ENCODE measurements around the gene FBXO22.
"Not testable (repeated sequence)": the region's sequence is repeated elsewhere in the genome, so short reads cannot be mapped to it uniquely, and the experiment has no call there.

The FBXO22 gene

DNA sequence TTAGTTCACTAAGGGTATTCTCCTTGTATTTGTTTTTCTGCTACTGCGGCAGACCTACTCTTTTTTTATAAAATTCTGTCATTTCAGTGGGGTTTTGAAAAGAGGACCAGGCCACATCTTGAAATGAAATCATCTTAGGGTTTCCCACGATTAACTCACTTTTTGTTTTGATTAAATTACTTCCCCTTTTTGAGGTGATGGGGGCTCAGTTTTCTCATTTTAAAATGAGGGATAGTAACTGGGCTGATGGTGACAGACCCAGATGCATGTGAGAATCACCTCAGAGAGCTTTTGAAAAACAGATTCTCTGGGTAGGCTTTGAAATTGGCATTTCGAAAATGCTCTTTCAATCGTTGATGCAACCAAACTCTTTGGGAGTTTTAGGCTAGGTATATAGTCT is 36.2 kb upstream of the FBXO22 start:
- Histone ChIP-seq H3K27me3 (ENCODE audit: control insufficient read depth, low read length) (no peaks in the 10 kb centered on the region), H3K27ac (ENCODE audit: low read depth, low read length) (0 out of 2 replicates have a peak overlapping the region, but pooled peaks have one; percentile 0), H3K9me3 (ENCODE audit: control insufficient read depth, insufficient read depth, low read length) (no peaks in the 10 kb centered on the region), H3K36me3 (ENCODE audit: control insufficient read depth, low read length) (peaks cover 13% of the 10 kb centered on the region), H4K20me1 (ENCODE audit: control insufficient read depth, insufficient read depth, low read depth, low read length) (no peaks in the 10 kb centered on the region), H3K4me3 (ENCODE audit: low read length) (no peak overlapping the region), H3K9me2 (replicated peaks; ENCODE audit: control insufficient read depth, low read length) (no peaks in the 10 kb centered on the region), H3K79me2 (ENCODE audit: control insufficient read depth, low read length) (peaks cover 6% of the 10 kb centered on the region; the same call in 1 of the 2 replicates), H3F3A (ENCODE audit: control insufficient read depth, insufficient read depth) (0 out of 2 replicates have a peak, but pooled peaks cover 4% of the 10 kb centered on the region), H3K4me2 (ENCODE audit: low read length) (peak overlapping the region; percentile 43), H3K4me1 (ENCODE audit: control insufficient read depth, low read length) (peaks cover 35% of the 10 kb centered on the region)
- TF ChIP-seq EZH2phosphoT487 (IDR thresholded peaks at IDR 0.05; ENCODE audit: borderline replicate concordance, low read length) (no peak), CTCF (IDR thresholded peaks at IDR 0.05; ENCODE audit: low read depth, low read length, poor library complexity, severe bottlenecking) (no peak)

- no peak overlapping the region for H3K27ac ChIP-seq (ENCODE audit: low read depth, low read length)
- H4K20me1 ChIP-seq (ENCODE audit: control insufficient read depth, insufficient read depth, low read depth, low read length) = no peaks in the 10 kb centered on the region
- no peaks in the 10 kb centered on the region for H3K9me2 ChIP-seq (replicated peaks; ENCODE audit: control insufficient read depth, low read length)
- peaks cover 35% of the 10 kb centered on the region for H3K4me1 ChIP-seq (ENCODE audit: control insufficient read depth, low read length)
- H3K27me3 ChIP-seq (ENCODE audit: control insufficient read depth, low read length) = no peaks in the 10 kb centered on the region
- no peak for TF ChIP-seq CTCF (IDR thresholded peaks at IDR 0.05; ENCODE audit: low read depth, low read length, poor library complexity, severe bottlenecking)
- 0 out of 2 replicates have a peak, but pooled peaks cover 4% of the 10 kb centered on the region for H3F3A ChIP-seq (ENCODE audit: control insufficient read depth, insufficient read depth)
- H3K4me2 ChIP-seq (ENCODE audit: low read length) = peak overlapping the region; percentile 43; the same call in 1 of the 2 replicates
- peaks cover 6% of the 10 kb centered on the region; the same call in 1 of the 2 replicates for H3K79me2 ChIP-seq (ENCODE audit: control insufficient read depth, low read length)
- H3K36me3 ChIP-seq (ENCODE audit: control insufficient read depth, low read length) = peaks cover 13% of the 10 kb centered on the region
- no peaks in the 10 kb centered on the region for H3K9me3 ChIP-seq (ENCODE audit: control insufficient read depth, insufficient read depth, low read length)
- H3K4me3 ChIP-seq (ENCODE audit: low read length) = no peak overlapping the region
These were observed 35.7 kb upstream of the FBXO22 start for GRCh38 chr15:75868019-75868418.

GRCh38 chr15:75869446-75869845 is 34.2 kb upstream of the FBXO22 start:
- H3K9me2 ChIP-seq (replicated peaks; ENCODE audit: control insufficient read depth, low read length) = no peaks in the 10 kb centered on the region
- peaks cover 6% of the 10 kb centered on the region; the same call in 1 of the 2 replicates for H3K79me2 ChIP-seq (ENCODE audit: control insufficient read depth, low read length)
- TF ChIP-seq EZH2phosphoT487 (IDR thresholded peaks at IDR 0.05; ENCODE audit: borderline replicate concordance, low read length) (no peak), CTCF (IDR thresholded peaks at IDR 0.05; ENCODE audit: low read depth, low read length, poor library complexity, severe bottlenecking) (no peak)
- no peak overlapping the region for H3K27ac ChIP-seq (ENCODE audit: low read depth, low read length)
- peaks cover 26% of the 10 kb centered on the region for H3K36me3 ChIP-seq (ENCODE audit: control insufficient read depth, low read length)
- H3K9me3 ChIP-seq (ENCODE audit: control insufficient read depth, insufficient read depth, low read length) = no peaks in the 10 kb centered on the region
- no peaks in the 10 kb centered on the region for H3K27me3 ChIP-seq (ENCODE audit: control insufficient read depth, low read length)
- 0 out of 2 replicates have a peak, but pooled peaks cover 4% of the 10 kb centered on the region for H3F3A ChIP-seq (ENCODE audit: control insufficient read depth, insufficient read depth)
- H3K4me1 ChIP-seq (ENCODE audit: control insufficient read depth, low read length) = peaks cover 35% of the 10 kb centered on the region
- 0 out of 2 replicates have a peak overlapping the region, but pooled peaks have one; percentile 16 for H3K4me3 ChIP-seq (ENCODE audit: low read length)
- peak overlapping the region; percentile 43 for H3K4me2 ChIP-seq (ENCODE audit: low read length)
- H4K20me1 ChIP-seq (ENCODE audit: control insufficient read depth, insufficient read depth, low read depth, low read length) = no peaks in the 10 kb centered on the region

DNA sequence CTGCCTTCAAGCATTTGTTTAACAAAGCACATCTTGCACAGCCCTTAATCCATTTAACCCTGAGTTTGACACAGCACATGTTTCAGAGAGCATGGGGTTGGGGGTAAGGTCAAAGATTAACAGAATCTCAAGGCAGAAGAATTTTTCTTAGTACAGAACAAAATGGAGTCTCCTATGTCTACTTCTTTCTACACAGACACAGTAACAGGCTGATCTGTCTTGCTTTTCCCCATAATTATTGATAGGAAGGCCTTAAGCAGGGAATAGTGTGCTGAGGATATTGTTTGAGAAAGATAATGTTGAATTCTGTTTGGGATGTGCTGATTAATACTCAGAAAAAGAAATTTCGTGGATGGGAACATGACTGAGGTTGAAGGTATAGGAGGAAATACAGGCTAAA is 32.1 kb upstream of the FBXO22 start:
- H3K36me3 ChIP-seq (ENCODE audit: control insufficient read depth, low read length) = peaks cover 28% of the 10 kb centered on the region
- not testable (repeated sequence) for H3K9me2 ChIP-seq (replicated peaks; ENCODE audit: control insufficient read depth, low read length); H3K4me3 ChIP-seq (ENCODE audit: low read length); H3K79me2 ChIP-seq (ENCODE audit: control insufficient read depth, low read length); H4K20me1 ChIP-seq (ENCODE audit: control insufficient read depth, insufficient read depth, low read depth, low read length); H3F3A ChIP-seq (ENCODE audit: control insufficient read depth, insufficient read depth); H3K27ac ChIP-seq (ENCODE audit: low read depth, low read length); H3K27me3 ChIP-seq (ENCODE audit: control insufficient read depth, low read length); H3K4me2 ChIP-seq (ENCODE audit: low read length); H3K9me3 ChIP-seq (ENCODE audit: control insufficient read depth, insufficient read depth, low read length)
- H3K4me1 ChIP-seq (ENCODE audit: control insufficient read depth, low read length) = peaks cover 31% of the 10 kb centered on the region
